ENCODE measurements around the gene INSIG2.

INSIG2 gene

DNA sequence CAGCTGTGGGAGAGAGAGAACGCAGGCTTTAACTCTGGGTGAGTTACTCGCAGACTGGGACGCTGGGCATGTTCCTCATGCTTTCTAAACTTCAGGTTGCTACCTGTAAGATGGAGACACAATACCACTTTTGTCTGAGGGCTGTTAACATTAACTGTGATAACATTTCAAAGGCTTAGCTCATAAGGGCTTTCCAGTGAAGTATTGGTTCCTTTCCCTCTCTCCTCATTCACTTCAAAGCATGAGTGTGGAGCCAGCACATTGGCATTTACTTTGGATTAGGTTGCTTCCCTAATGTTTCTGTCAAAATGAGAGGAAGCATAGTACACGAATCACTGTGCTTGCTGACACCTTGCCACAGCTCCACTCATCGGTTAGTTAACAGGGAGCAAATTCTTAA is 30.2 kb downstream of the INSIG2 start:
- H3K4me1 ChIP-seq (ENCODE audit: control insufficient read depth, insufficient read depth, low read length): no peaks in the 10 kb centered on the region
- no peak overlapping the region for H3K4me3 ChIP-seq (ENCODE audit: low read length)
- H3K9me3 ChIP-seq (ENCODE audit: control insufficient read depth, insufficient read depth, low read length): no peaks in the 10 kb centered on the region
- no peak for DNase-seq (ENCODE audit: low read depth, low spot score)
- no peaks in the 10 kb centered on the region; the same call in 1 of the 2 replicates for H3K36me3 ChIP-seq (ENCODE audit: control insufficient read depth, insufficient read depth, low read length)
- H3K27me3 ChIP-seq (ENCODE audit: control insufficient read depth, insufficient read depth, low read length): no peaks in the 10 kb centered on the region
- no CpG with 5 or more reads among the region's 5 CpGs for WGBS (ENCODE audit: insufficient coverage, insufficient read length)
- no peak overlapping the region for H3K27ac ChIP-seq (ENCODE audit: low read length)

- Histone ChIP-seq H3K9me3 (ENCODE audit: control insufficient read depth, insufficient read depth, low read length) (no peaks in the 10 kb centered on the region), H3K36me3 (ENCODE audit: control insufficient read depth, insufficient read depth, low read length) (no peaks in the 10 kb centered on the region; the same call in 1 of the 2 replicates), H3K27ac (ENCODE audit: low read length) (no peak overlapping the region), H3K4me3 (ENCODE audit: low read length) (no peak overlapping the region), H3K4me1 (ENCODE audit: control insufficient read depth, insufficient read depth, low read length) (no peaks in the 10 kb centered on the region), H3K27me3 (ENCODE audit: control insufficient read depth, insufficient read depth, low read length) (no peaks in the 10 kb centered on the region)
- DNase-seq (ENCODE audit: low read depth, low spot score): no peak
- WGBS (ENCODE audit: insufficient coverage, insufficient read length): no CpG with 5 or more reads among the region's 4 CpGs
These were observed 31.0 kb downstream of the INSIG2 start for GRCh38 chr2:118119158-118119727.

DNA sequence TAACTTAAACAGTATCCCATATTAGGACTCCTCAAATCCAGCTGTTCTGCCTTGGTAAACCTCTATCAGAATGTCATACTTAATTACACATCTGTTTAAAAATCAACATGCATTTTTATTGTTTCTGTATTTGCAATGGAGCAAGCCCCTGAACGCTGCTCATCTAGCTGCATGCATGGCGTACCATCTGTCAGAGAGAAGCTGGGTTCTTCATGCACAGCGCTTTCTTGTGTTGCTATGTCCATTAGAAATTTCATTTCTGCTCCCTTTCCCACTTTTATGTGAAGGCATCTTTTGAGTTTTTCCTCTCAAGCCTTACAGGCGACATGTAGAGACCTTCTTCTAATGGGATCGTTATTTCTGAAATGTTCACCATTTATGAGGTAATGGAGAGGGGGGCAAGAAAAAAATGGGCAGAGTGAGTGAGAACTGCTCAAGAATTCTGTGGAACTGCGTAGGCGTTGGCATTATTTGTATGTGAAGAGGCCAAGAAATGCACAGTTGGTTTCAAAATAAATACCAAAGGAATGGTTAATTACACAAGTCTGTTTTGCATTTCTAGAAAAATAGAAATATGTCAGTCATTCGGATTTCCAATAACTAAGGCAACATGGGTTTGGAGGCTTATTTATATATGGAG is 31.6 kb downstream of the INSIG2 start:
- Histone ChIP-seq H3K9me3 (ENCODE audit: control insufficient read depth, insufficient read depth, low read length) (no peaks in the 10 kb centered on the region), H3K27ac (ENCODE audit: low read length) (no peak overlapping the region), H3K36me3 (ENCODE audit: control insufficient read depth, insufficient read depth, low read length) (no peaks in the 10 kb centered on the region; the same call in 1 of the 2 replicates), H3K4me1 (ENCODE audit: control insufficient read depth, insufficient read depth, low read length) (no peaks in the 10 kb centered on the region), H3K4me3 (ENCODE audit: low read length) (no peak overlapping the region), H3K27me3 (ENCODE audit: control insufficient read depth, insufficient read depth, low read length) (no peaks in the 10 kb centered on the region)
- DNase-seq (ENCODE audit: low read depth, low spot score): no peak
- WGBS (ENCODE audit: insufficient coverage, insufficient read length): no CpG with 5 or more reads among the region's 8 CpGs

DNA sequence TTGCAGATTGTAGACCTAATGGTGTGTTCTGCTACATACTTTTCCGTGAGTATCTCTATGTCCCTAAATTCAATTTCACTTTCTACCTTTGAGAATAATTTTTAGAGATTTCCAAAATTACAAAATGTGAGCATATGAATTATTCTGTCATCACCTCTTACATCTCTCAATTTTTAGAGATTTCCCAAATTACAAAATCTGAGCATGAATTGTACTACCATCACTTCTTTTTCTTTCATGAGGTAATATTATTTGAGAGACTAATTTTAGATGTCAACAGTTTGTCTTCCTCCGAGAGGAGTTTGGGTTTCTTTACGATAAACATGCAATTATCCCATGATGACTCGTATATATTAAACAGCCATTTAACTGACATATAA is 32.1 kb downstream of the INSIG2 start:
- no peak overlapping the region for H3K27ac ChIP-seq (ENCODE audit: low read length)
- no peaks in the 10 kb centered on the region; the same call in 1 of the 2 replicates for H3K36me3 ChIP-seq (ENCODE audit: control insufficient read depth, insufficient read depth, low read length)
- no peaks in the 10 kb centered on the region for H3K27me3 ChIP-seq (ENCODE audit: control insufficient read depth, insufficient read depth, low read length)
- no CpG with 5 or more reads among the region's 4 CpGs for WGBS (ENCODE audit: insufficient coverage, insufficient read length)
- no peak overlapping the region for H3K4me3 ChIP-seq (ENCODE audit: low read length)
- no peaks in the 10 kb centered on the region for H3K9me3 ChIP-seq (ENCODE audit: control insufficient read depth, insufficient read depth, low read length)
- H3K4me1 ChIP-seq (ENCODE audit: control insufficient read depth, insufficient read depth, low read length): no peaks in the 10 kb centered on the region
- no peak for DNase-seq (ENCODE audit: low read depth, low spot score)

DNA sequence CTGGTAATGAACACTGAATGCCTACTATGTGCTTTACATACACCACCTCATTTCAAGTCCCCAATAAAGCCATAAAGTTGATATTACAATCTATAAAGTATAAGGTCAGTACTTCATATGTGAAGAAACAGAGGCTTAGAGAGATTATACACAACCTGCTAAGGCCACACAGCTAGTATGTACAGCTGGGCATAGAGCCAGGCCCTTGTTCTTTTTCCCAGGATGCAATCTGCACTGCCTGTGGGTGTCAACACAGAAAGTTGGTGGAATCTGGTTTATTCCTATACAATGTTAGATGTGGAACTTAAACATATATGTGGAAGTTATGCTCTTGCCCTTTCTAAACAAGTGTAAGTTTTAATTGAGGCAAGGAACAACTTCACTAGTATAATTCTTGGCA is 32.8 kb downstream of the INSIG2 start:
- Histone ChIP-seq H3K27me3 (ENCODE audit: control insufficient read depth, insufficient read depth, low read length) (no peaks in the 10 kb centered on the region), H3K27ac (ENCODE audit: low read length) (no peak overlapping the region), H3K36me3 (ENCODE audit: control insufficient read depth, insufficient read depth, low read length) (no peaks in the 10 kb centered on the region; the same call in 1 of the 2 replicates), H3K9me3 (ENCODE audit: control insufficient read depth, insufficient read depth, low read length) (no peaks in the 10 kb centered on the region), H3K4me3 (ENCODE audit: low read length) (no peak overlapping the region), H3K4me1 (ENCODE audit: control insufficient read depth, insufficient read depth, low read length) (no peaks in the 10 kb centered on the region)
- DNase-seq (ENCODE audit: low read depth, low spot score): no peak

GRCh38 chr2:118121986-118122524 is 33.8 kb downstream of the INSIG2 start:
- H3K27ac ChIP-seq (ENCODE audit: low read length): no peak overlapping the region
- H3K27me3 ChIP-seq (ENCODE audit: control insufficient read depth, insufficient read depth, low read length): no peaks in the 10 kb centered on the region
- no peak overlapping the region for H3K4me3 ChIP-seq (ENCODE audit: low read length)
- WGBS (ENCODE audit: insufficient coverage, insufficient read length): no CpG with 5 or more reads among the region's 2 CpGs
- no peak for DNase-seq (ENCODE audit: low read depth, low spot score)
- no peaks in the 10 kb centered on the region; the same call in 1 of the 2 replicates for H3K36me3 ChIP-seq (ENCODE audit: control insufficient read depth, insufficient read depth, low read length)
- H3K9me3 ChIP-seq (ENCODE audit: control insufficient read depth, insufficient read depth, low read length): no peaks in the 10 kb centered on the region
- H3K4me1 ChIP-seq (ENCODE audit: control insufficient read depth, insufficient read depth, low read length): no peaks in the 10 kb centered on the region

- no peaks in the 10 kb centered on the region; the same call in 1 of the 2 replicates for H3K36me3 ChIP-seq (ENCODE audit: control insufficient read depth, insufficient read depth, low read length)
- no peaks in the 10 kb centered on the region for H3K9me3 ChIP-seq (ENCODE audit: control insufficient read depth, insufficient read depth, low read length)
- no peaks in the 10 kb centered on the region for H3K4me1 ChIP-seq (ENCODE audit: control insufficient read depth, insufficient read depth, low read length)
- WGBS (ENCODE audit: insufficient coverage, insufficient read length): no CpG with 5 or more reads among the region's 2 CpGs
- no peak for DNase-seq (ENCODE audit: low read depth, low spot score)
- no peaks in the 10 kb centered on the region for H3K27me3 ChIP-seq (ENCODE audit: control insufficient read depth, insufficient read depth, low read length)
- no peak overlapping the region for H3K27ac ChIP-seq (ENCODE audit: low read length)
- H3K4me3 ChIP-seq (ENCODE audit: low read length): no peak overlapping the region
These were observed 34.5 kb downstream of the INSIG2 start for GRCh38 chr2:118122594-118123281.

DNA sequence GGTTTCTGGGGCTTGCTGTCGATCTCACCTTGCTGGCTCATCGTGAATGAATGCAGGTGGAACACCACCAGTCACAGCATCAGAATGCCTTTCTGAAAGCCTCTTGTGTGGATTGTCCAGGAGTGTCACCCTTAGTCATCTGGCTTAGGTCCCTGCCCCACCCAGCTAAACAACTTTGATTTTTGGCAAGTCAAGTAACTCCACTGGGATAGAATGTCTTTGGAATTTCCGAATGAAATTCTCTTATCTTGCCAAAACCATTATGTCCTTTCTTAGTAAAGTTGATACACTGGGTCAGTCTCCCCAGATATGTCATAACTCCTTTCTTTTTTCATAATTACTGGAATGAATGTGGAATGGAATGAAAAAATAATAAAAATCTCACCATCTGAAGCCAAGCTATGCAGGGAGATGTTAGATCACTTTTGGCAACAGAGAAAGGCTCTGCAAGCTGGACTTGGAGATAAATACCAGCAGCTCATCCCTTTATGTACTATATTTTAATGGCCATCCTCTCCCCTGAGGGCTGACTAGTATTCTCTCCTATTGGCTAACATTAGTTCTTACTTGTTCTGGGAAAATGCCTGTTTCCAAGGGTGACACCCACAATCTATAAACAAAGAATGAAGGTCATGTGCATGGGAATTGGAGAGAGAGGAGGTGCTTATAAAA is 35.4 kb downstream of the INSIG2 start:
- H3K9me3 ChIP-seq (ENCODE audit: control insufficient read depth, insufficient read depth, low read length): no peaks in the 10 kb centered on the region
- no peak for DNase-seq (ENCODE audit: low read depth, low spot score)
- no peak overlapping the region for H3K4me3 ChIP-seq (ENCODE audit: low read length)
- no CpG with 5 or more reads among the region's 3 CpGs for WGBS (ENCODE audit: insufficient coverage, insufficient read length)
- no peak overlapping the region for H3K27ac ChIP-seq (ENCODE audit: low read length)
- no peaks in the 10 kb centered on the region for H3K4me1 ChIP-seq (ENCODE audit: control insufficient read depth, insufficient read depth, low read length)
- no peaks in the 10 kb centered on the region for H3K36me3 ChIP-seq (ENCODE audit: control insufficient read depth, insufficient read depth, low read length)
- H3K27me3 ChIP-seq (ENCODE audit: control insufficient read depth, insufficient read depth, low read length): no peaks in the 10 kb centered on the region

DNA sequence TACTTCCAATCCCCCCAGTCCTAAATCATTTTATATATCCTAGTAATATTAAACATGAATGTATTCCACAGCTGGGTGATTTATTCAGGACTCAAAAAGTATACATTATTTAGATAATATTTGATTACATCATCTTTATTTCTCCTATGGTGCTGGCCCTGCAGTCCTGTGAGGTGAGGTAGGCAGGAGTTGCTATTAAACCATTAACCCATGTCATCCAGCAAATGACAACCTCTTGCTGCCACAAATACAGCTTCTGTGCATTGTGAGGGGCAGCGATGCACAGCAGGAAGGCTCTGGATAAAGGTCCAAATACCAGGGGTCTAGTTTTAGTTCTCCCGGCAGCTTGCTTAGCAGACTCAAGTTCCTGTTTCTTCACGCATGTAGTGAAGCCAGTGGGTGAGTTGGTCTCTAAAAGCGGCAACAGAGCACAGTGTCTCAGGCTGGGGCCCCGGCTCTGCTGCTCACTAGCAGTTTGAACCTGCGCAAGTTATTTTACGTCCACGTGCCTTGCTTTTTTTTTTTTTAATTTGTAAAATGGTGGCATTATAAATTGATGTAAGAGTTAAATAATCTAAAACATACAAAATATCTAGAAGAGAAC is 36.1 kb downstream of the INSIG2 start:
- DNase-seq (ENCODE audit: low read depth, low spot score): no peak
- Histone ChIP-seq H3K4me1 (ENCODE audit: control insufficient read depth, insufficient read depth, low read length) (no peaks in the 10 kb centered on the region), H3K27ac (ENCODE audit: low read length) (no peak overlapping the region), H3K9me3 (ENCODE audit: control insufficient read depth, insufficient read depth, low read length) (no peaks in the 10 kb centered on the region), H3K36me3 (ENCODE audit: control insufficient read depth, insufficient read depth, low read length) (no peaks in the 10 kb centered on the region), H3K27me3 (ENCODE audit: control insufficient read depth, insufficient read depth, low read length) (no peaks in the 10 kb centered on the region), H3K4me3 (ENCODE audit: low read length) (no peak overlapping the region)
- no CpG with 5 or more reads among the region's 8 CpGs for WGBS (ENCODE audit: insufficient coverage, insufficient read length)

DNA sequence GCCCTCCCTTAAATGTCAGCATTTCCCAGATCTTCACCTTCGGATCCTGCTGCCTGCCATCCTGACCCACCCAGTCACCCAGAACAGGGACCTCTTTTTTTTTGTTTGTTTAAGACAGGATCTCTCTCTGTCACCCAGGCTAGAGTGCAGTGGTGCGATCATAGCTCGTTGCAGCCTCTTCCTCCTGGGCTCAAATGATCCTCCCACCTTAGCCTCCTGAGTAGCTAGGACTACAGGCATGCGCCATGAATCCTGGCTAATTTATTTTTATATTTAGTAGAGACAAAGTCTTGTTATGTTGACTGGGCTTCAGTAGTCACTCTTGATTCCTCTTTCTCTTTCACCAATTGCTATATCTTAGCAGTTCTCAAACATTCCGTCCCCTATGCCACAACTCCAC is 39.0 kb downstream of the INSIG2 start:
- H3K27ac ChIP-seq (ENCODE audit: low read length): no peak overlapping the region
- WGBS (ENCODE audit: insufficient coverage, insufficient read length): no CpG with 5 or more reads among the region's 5 CpGs
- no peaks in the 10 kb centered on the region for H3K36me3 ChIP-seq (ENCODE audit: control insufficient read depth, insufficient read depth, low read length)
- no peak overlapping the region for H3K4me3 ChIP-seq (ENCODE audit: low read length)
- no peaks in the 10 kb centered on the region for H3K27me3 ChIP-seq (ENCODE audit: control insufficient read depth, insufficient read depth, low read length)
- H3K4me1 ChIP-seq (ENCODE audit: control insufficient read depth, insufficient read depth, low read length): no peaks in the 10 kb centered on the region
- DNase-seq (ENCODE audit: low read depth, low spot score): no peak
- H3K9me3 ChIP-seq (ENCODE audit: control insufficient read depth, insufficient read depth, low read length): no peaks in the 10 kb centered on the region
